GM21786 (cell line): ENCODE results near the gene IMMP2L.
A peak's percentile ranks its signal among the peaks of the same experiment; 100 is the strongest.

Source experiments
- ATAC-seq: cut with Tn5 transposase; IDR thresholded peaks from one replicate; pipeline ENCODE4 v1.9.1; 2021; ENCODE audit not compliant: unreplicated experiment

Gene IMMP2L

DNA sequence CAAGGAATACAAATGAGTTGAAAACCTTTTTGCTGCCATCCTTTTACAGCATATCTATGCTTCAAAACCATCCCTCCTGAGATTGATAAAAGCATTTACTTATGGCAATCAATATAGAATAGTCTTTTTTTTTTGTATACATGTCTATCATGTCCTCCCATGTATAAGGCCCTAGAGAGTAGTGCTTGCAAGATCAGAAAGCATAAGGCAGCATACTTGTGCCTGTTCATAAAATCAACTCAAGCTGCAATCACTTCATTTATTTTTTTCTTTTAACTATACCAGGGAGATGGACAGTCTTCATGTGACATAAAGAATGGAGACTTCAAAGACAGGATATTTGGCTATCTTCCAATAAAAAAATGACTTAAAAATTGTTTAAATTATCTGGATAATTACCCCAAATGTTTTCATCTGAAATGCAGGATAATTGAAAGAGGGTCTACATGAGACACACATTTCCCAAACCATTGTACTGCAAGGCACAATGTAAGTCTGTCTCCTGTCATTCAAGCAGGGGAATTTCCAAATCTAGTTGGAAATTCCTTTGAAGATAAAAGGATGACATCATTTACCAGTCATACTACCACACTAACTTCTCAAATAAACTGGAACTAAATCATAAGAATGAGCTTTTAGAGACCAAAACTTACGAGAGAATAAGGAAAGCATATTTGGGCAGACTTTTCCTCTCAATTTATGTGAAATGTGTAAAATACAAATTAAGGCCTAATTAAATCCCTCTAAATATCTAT, 448.9 kb downstream of the IMMP2L start:
- peak; percentile 68 for ATAC-seq

GRCh38 chr7:111112439-111112838, 449.9 kb downstream of the IMMP2L start:
- no peak for ATAC-seq

DNA sequence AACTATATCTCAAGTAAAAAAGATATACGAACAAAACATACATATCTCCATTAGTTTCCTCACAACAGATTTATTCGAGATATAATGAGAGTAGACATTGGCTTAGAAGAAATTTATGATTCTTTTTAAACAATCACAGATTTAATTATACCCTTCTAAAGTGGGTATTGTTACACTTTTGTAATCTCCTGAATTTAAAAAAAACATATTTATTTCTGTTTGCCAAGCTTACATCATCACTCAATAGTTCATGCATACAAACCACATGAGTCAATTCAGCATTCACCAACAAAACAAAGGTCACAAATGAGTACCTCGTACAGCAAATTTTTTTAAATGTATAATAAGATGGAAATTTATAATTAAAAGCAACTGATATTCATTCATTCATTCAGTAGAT, 453.8 kb downstream of the IMMP2L start:
- ATAC-seq, result no peak

GRCh38 chr7:111108000-111108399, 454.3 kb downstream of the IMMP2L start:
- ATAC-seq, result no peak

- no peak for ATAC-seq
Observed at GRCh38 chr7:111107579-111107978, 454.7 kb downstream of the IMMP2L start.

- ATAC-seq, result no peak
Observed at GRCh38 chr7:111105269-111105668, 457.0 kb downstream of the IMMP2L start.

- ATAC-seq, result peak; percentile 58
Observed at GRCh38 chr7:111104710-111105109, 457.6 kb downstream of the IMMP2L start.

DNA sequence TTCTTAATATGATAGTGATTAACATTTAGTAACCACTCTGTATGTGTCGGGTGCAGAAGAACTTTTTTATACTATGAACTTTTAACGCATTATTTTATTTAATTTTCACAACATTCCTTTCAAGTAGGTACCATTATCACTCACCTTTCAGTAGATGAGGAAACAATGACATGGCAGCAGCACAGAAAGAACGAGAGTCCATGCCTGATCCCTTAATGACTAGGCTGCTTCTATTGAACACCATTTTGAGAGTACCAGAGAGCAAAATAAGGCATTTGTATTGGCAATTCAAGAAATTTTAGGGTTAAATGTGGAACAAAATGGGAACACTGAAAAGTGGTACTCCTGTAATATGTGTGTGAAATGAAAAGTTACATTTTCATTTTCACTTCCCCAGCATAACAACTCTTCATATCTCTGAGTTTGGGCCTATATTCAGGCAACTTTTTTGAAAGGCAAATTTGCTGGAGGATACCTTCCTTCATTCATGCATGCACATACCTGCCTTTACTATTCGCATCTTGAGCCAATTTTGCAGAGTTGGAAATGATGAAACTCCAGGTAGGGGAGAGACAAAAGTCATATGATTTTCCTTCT, 458.5 kb downstream of the IMMP2L start:
- ATAC-seq, result peak; percentile 69

- ATAC-seq, result no peak
Observed at GRCh38 chr7:111103136-111103535, 459.2 kb downstream of the IMMP2L start.

DNA sequence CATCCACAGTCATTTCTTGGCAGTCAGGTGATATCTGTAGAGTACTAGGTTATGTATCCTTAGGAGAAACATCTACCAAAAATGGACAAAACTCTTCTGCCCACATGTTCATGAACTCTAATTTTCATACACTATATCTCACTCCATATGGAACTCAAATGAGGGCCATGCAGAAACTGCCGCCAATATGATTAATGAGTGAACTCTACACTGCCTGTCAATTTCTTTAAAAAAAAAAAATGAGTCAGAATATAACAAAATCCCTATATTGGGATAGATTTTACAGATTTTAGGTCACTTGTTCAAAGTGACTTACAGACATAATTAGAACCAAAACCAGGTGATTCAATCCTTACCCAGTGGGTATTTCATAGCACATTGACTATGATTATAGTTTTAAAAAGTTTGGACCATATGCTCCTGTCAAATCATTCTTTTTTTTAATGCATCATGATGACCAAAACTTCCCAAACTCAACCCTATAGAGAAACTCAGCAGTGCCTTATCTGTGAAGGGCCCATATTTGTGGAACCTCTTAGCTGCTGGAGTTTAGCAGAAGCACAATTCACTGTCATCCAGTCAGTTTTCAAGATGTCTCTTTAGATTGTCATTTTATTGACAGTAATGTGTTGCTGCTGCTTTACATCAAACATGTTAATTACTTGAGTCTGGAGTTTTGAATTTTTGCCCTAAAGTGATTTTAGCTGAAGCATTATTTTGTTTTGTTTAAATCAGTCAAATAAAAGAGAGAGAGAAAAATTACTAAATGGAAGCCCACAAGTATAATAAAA, 460.2 kb downstream of the IMMP2L start:
- ATAC-seq, result no peak

DNA sequence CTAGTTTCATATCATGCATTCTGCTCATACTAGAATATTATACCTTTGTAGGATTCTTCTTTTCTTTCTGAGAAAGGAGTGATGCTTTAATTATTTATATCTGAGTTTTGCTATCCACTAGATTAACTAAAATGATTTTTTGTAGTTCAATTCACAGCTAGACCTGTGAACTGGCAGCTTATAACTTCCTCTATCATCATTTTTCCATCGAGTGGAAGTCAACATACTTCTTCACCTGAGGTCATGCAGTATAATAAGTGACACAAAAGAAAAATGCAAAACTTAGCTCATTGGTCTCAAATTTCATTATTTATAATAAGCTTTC, 463.4 kb downstream of the IMMP2L start:
- no peak for ATAC-seq

- peak; percentile 81 for ATAC-seq
Observed at GRCh38 chr7:111098011-111098925, 464.0 kb downstream of the IMMP2L start.

GRCh38 chr7:111096997-111097396, 465.3 kb downstream of the IMMP2L start:
- ATAC-seq, result no peak

DNA sequence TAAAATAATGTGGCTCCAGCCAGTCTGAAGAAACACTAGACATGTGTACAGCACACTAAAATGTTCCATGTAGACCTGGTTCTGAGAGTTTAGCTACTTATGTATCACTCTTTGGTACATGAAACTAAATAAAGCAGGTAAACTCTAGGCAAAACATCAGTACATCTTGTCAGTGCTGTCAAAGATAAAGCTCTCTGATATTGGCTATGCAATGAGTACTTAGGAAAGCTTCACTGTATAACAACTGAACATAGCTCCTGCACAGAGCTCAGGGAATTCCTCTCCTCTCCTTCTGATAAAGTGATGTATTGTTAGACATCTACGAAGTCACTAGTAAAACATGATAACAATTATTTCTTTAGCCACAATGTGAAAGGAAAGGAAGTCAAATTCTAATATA, 467.9 kb downstream of the IMMP2L start:
- ATAC-seq, result no peak

GRCh38 chr7:111093496-111093895, 468.8 kb downstream of the IMMP2L start:
- ATAC-seq, result no peak

DNA sequence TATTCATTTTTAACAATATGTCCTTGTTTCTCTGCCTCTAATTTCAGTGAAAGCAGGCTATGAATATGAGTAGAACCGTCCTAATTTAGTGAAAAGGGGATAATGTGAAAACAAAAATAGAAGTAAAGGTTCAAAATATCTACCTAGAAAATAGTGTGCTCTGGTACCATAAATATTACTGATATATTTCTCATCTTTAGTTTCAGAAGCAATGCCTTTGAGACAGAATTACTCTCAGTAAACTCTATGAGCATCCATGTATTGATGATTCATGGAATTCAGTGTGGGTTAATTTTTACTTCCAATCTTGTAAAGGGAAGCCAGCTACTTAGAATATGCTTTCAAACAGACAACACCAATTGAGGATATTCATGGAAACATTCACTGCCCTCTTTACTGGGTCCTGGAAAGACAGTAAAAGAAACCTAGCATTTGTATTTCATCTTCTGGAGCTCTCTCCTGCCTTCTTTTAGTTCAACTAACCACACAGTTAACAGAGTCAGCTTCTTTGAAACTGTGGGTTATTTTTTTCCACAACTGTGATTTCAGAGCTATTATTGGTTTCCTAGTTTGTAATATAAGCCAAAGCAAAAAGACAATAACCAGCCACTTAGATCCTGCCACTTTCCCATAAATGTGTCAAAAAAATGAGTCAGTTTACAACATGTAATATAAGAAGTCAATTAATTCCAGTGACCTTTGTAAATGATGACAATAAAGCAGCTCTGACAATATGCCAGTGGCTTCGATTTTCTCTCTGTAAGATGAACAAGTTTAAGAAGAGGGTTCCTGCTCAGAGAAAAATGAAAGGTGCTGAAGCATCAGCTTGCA, 469.7 kb downstream of the IMMP2L start:
- peak; percentile 51 for ATAC-seq

GRCh38 chr7:111091593-111092358, 470.5 kb downstream of the IMMP2L start:
- ATAC-seq, result no peak

GRCh38 chr7:111090846-111091245, 471.4 kb downstream of the IMMP2L start, which contains the start of gene LRRN3:
Gene LRRN3 (plus strand): TSS chr7:111091127. CDS start chr7:111122773, 31,646 bp downstream.
- no peak for ATAC-seq

GRCh38 chr7:111089822-111090426, 472.4 kb downstream of the IMMP2L start:
- ATAC-seq, result peak; percentile 45
